Measurements from ENCODE around the gene PRKCI.
"Not testable (repeated sequence)": the region's sequence is repeated elsewhere in the genome, so short reads cannot be mapped to it uniquely, and the experiment has no call there.

DNA sequence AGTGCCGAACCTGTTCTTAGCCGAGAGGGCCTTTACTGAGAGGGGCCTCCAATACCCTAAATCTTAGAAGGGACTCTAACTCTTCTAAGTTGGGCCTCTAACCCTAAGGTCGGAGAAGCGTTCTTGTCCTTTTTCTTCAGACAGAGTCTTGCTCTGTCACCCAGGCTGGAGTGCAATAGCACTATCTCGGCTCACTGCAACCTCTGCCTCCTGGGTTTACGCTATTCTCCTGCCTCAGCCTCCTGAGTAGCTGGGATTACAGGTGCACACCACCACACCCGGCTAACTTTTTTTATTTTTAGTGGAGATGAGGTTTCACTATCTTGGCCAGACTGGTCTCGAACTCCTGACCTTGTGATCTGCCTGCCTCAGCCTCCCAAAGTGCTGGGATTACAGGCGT is 120.0 kb downstream of the PRKCI start:
- TF ChIP-seq FOXK1, ZNF121 (CRISPR knock-in tag; IDR thresholded peaks at IDR 0.05): not testable (repeated sequence)
- TF ChIP-seq, protein P1, sequence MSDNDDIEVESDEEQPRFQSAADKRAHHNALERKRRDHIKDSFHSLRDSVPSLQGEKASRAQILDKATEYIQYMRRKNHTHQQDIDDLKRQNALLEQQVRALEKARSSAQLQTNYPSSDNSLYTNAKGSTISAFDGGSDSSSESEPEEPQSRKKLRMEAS (CRISPR knock-in tag; IDR thresholded peaks at IDR 0.05) = not testable (repeated sequence)
- TF ChIP-seq, protein P2, sequence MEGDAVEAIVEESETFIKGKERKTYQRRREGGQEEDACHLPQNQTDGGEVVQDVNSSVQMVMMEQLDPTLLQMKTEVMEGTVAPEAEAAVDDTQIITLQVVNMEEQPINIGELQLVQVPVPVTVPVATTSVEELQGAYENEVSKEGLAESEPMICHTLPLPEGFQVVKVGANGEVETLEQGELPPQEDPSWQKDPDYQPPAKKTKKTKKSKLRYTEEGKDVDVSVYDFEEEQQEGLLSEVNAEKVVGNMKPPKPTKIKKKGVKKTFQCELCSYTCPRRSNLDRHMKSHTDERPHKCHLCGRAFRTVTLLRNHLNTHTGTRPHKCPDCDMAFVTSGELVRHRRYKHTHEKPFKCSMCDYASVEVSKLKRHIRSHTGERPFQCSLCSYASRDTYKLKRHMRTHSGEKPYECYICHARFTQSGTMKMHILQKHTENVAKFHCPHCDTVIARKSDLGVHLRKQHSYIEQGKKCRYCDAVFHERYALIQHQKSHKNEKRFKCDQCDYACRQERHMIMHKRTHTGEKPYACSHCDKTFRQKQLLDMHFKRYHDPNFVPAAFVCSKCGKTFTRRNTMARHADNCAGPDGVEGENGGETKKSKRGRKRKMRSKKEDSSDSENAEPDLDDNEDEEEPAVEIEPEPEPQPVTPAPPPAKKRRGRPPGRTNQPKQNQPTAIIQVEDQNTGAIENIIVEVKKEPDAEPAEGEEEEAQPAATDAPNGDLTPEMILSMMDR (IDR thresholded peaks at IDR 0.05) = not testable (repeated sequence)
- TF ChIP-seq, protein P3, sequence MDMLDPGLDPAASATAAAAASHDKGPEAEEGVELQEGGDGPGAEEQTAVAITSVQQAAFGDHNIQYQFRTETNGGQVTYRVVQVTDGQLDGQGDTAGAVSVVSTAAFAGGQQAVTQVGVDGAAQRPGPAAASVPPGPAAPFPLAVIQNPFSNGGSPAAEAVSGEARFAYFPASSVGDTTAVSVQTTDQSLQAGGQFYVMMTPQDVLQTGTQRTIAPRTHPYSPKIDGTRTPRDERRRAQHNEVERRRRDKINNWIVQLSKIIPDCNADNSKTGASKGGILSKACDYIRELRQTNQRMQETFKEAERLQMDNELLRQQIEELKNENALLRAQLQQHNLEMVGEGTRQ (CRISPR knock-in tag; IDR thresholded peaks at IDR 0.05) = not testable (repeated sequence)
- TF ChIP-seq, protein P4, sequence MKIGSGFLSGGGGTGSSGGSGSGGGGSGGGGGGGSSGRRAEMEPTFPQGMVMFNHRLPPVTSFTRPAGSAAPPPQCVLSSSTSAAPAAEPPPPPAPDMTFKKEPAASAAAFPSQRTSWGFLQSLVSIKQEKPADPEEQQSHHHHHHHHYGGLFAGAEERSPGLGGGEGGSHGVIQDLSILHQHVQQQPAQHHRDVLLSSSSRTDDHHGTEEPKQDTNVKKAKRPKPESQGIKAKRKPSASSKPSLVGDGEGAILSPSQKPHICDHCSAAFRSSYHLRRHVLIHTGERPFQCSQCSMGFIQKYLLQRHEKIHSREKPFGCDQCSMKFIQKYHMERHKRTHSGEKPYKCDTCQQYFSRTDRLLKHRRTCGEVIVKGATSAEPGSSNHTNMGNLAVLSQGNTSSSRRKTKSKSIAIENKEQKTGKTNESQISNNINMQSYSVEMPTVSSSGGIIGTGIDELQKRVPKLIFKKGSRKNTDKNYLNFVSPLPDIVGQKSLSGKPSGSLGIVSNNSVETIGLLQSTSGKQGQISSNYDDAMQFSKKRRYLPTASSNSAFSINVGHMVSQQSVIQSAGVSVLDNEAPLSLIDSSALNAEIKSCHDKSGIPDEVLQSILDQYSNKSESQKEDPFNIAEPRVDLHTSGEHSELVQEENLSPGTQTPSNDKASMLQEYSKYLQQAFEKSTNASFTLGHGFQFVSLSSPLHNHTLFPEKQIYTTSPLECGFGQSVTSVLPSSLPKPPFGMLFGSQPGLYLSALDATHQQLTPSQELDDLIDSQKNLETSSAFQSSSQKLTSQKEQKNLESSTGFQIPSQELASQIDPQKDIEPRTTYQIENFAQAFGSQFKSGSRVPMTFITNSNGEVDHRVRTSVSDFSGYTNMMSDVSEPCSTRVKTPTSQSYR (CRISPR knock-in tag; IDR thresholded peaks at IDR 0.05) = not testable (repeated sequence)
- TF ChIP-seq, protein P5, sequence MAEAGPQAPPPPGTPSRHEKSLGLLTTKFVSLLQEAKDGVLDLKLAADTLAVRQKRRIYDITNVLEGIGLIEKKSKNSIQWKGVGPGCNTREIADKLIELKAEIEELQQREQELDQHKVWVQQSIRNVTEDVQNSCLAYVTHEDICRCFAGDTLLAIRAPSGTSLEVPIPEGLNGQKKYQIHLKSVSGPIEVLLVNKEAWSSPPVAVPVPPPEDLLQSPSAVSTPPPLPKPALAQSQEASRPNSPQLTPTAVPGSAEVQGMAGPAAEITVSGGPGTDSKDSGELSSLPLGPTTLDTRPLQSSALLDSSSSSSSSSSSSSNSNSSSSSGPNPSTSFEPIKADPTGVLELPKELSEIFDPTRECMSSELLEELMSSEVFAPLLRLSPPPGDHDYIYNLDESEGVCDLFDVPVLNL (CRISPR knock-in tag; IDR thresholded peaks at IDR 0.05; ENCODE audit: borderline replicate concordance, low read depth) = not testable (repeated sequence)

All from WTC11 (cell line).